HG03025 (cell line): ENCODE data around the gene TLE4.
"Not testable (repeated sequence)": the region's sequence is repeated elsewhere in the genome, so short reads cannot be mapped to it uniquely, and the experiment has no call there.

Experiments
- ATAC-seq: cut with Tn5 transposase; IDR thresholded peaks from one replicate; pipeline ENCODE4 v1.9.1; 2021; ENCODE audit warnings: mild to moderate bottlenecking, moderate library complexity; ENCODE audit not compliant: unreplicated experiment, low FRiP score

Gene TLE4

GRCh38 chr9:79630521-79631403, 59.0 kb downstream of the TLE4 start:
- ATAC-seq: no peak

GRCh38 chr9:79632060-79632459, 60.3 kb downstream of the TLE4 start:
- no peak for ATAC-seq

- no peak for ATAC-seq
Measured at GRCh38 chr9:79632705-79633104, 60.9 kb downstream of the TLE4 start.

GRCh38 chr9:79633558-79633957, 61.8 kb downstream of the TLE4 start:
- ATAC-seq: no peak

GRCh38 chr9:79637177-79637925, 65.6 kb downstream of the TLE4 start:
- no peak for ATAC-seq

GRCh38 chr9:79638806-79639205, 67.0 kb downstream of the TLE4 start:
- no peak for ATAC-seq

- no peak for ATAC-seq
Measured at GRCh38 chr9:79639354-79639753, 67.6 kb downstream of the TLE4 start.

GRCh38 chr9:79640067-79640466, 68.3 kb downstream of the TLE4 start:
- not testable (repeated sequence) for ATAC-seq

- ATAC-seq: no peak
Measured at GRCh38 chr9:79641070-79641469, 69.3 kb downstream of the TLE4 start.

GRCh38 chr9:79642671-79643070, 70.9 kb downstream of the TLE4 start:
- no peak for ATAC-seq

- ATAC-seq: no peak
Measured at GRCh38 chr9:79644048-79644447, 72.3 kb downstream of the TLE4 start.

GRCh38 chr9:79644601-79645000, 72.8 kb downstream of the TLE4 start:
- ATAC-seq: no peak

- ATAC-seq: no peak
Measured at GRCh38 chr9:79645110-79645509, 73.3 kb downstream of the TLE4 start.

- ATAC-seq: no peak
Measured at GRCh38 chr9:79646096-79646495, 74.3 kb downstream of the TLE4 start.

GRCh38 chr9:79651251-79651795, 79.6 kb downstream of the TLE4 start:
- no peak for ATAC-seq

GRCh38 chr9:79652598-79652997, 80.8 kb downstream of the TLE4 start:
- no peak for ATAC-seq

- ATAC-seq: not testable (repeated sequence)
Measured at GRCh38 chr9:79654591-79655382, 83.0 kb downstream of the TLE4 start.

- no peak for ATAC-seq
Measured at GRCh38 chr9:79655551-79655950, 83.8 kb downstream of the TLE4 start.

- ATAC-seq: no peak
Measured at GRCh38 chr9:79656169-79656568, 84.4 kb downstream of the TLE4 start.

- ATAC-seq: no peak
Measured at GRCh38 chr9:79657891-79658290, 86.1 kb downstream of the TLE4 start.

- ATAC-seq: no peak
Measured at GRCh38 chr9:79658926-79659325, 87.2 kb downstream of the TLE4 start.
